NCI-H1092 (cell line): Measurements from ENCODE around the gene IMPACT.

ENCODE experiments used
- DNase-seq: peaks from one replicate; lab custom pipeline; 2025; lab: John Stamatoyannopoulos, UW

The IMPACT gene, protein sequence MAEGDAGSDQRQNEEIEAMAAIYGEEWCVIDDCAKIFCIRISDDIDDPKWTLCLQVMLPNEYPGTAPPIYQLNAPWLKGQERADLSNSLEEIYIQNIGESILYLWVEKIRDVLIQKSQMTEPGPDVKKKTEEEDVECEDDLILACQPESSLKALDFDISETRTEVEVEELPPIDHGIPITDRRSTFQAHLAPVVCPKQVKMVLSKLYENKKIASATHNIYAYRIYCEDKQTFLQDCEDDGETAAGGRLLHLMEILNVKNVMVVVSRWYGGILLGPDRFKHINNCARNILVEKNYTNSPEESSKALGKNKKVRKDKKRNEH

DNA sequence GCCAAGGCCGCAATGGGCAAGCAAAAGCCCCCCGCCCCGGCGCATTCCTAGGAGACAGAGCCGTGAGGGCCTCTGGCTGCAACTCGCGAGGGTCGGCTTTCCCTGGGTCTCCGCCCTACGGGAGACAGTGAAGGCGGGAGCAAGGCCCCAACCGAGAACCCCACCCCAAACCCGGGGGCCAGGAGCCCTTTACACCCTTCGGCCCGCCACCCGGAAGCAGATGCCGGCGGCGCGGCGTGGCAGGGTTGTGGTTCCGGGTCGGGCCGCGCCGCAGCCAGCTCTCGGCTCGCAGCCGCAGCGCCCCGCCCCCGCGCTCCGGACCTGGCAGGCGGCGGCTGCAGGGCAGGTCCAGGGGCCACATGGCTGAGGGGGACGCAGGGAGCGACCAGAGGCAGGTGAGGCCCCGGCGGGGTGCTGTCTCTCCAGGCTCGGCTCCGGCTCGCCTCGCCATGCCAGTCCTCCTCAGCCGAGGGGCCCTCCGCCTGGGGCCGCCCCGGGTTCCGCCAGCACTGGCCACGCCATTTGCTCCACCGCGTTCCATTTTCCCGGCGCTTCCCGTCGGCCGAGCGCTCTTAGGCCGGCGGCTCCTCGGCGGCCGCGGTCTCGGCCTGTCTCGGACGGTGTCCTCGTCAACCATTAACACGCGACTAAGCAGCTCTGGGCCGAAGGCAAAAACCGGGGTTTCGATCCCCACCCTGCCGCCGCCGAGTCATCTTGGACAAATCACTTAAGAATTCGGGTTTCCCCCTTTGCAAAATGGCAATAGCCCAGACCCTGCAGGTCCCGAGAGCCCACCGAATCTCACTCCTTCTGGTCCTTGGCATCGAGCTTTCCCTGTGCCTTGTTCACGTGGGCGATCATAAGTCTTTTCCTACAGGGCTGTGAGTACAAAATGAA, at the start of gene IMPACT:
Gene IMPACT, plus strand, starts transcription at position 273 of the 897 bp plus-strand sequence. Its CDS starts 87 bp downstream, at position 360.
- DNase-seq, result peak; percentile 80

DNA sequence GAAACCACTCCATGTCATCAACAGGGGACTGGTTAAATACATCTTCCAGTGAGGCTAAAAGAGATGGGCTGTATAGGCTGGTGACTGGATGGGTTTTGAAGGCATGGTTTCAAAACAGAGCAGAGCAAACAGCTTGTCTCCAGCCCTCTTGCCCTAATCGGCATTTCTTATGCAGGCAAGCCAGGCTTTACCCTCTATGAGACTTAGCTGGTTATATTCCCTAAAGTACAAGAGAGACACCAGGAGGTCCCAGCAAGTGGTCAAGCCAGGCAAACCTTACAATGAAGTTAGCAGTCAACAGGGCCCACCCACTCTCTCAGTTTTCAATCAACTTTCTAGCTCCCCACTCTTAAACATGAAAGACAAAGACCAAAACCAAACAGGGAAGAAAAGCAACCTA, 47.9 kb upstream of the IMPACT start:
- DNase-seq, result no peak

DNA sequence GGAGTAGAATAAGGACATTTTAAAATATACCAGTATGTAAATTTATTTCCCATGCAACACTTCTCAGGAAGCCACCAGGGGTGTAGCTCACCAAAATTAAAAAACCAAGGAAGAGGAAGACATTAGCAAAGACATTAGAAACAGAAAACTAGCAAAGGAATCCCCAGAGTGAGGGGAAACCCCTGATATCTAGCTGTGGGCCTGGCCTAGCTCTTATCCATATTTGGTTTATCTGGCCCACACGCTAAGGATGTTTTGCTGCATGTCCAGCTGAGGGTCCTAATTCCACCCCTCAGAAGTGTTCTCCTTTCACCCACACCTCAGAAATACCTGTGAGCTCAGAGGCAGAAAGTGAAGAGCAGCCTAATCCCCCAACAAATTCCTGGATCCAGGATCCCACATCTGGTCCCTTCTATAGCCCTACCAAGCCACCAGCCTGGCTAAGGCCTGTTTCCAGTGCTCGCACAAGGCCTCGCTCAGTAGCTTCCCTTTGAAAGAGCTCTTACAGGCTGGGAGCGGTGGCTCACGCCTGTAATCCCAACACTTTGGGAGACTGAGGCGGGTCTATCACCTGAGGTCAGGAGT, 46.2 kb upstream of the IMPACT start:
- no peak for DNase-seq

DNA sequence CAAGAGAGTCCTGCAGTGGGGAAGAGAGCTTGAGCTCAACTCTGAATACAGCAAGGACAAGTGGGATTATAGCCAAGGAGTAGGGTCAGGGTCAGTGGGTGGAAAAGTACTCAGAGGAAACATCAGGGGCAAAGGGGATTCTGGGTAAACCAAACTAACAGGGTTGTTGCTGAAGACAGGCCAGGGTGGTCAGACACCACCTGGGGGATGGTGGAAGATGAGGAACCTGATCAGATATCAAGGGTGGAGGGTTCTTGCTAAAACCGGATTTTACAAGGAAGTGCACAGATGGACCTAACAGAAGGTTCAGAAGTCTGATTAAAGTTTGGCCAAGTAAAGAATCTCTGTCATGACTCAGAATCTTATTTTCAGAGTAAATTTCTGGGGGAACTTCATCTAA, 45.3 kb upstream of the IMPACT start:
- no peak for DNase-seq

DNA sequence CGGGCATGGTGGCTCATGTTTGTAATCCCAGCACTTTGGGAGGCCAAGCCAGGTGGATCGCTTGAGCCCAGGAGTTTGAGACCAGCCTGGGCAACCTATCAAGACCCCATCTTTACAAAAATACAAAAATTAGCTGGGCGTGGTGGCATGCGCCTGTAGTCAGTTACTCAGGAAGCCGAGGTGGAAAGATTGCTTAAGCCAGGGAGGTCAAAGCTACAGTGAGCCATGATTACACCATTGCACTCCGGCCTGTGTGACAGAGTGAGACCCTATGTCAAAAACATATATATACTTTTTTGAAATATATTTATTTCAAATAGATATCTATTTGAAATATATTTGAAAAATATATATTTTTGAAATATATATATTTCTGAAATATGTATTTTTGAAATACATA, 39.8 kb upstream of the IMPACT start:
- DNase-seq, result no peak

DNA sequence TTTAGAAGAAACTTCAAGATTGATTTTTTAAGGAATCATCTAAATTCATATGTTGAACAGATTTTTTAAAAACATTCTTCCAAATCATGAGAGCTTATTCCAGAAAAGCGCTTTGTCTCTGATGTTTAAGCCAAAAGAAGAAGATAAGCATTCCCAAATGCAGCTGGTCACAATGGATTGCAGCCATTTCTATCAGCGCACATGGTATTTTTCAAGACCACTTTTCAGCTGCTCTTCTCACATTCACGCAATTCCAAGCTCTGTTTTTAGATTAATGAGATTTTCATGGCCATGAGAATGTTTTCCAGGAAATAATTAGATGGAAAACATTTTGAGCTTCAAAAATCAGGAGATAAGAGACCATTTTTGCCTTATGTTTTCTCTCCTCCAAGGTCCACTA, 37.5 kb upstream of the IMPACT start:
- DNase-seq, result no peak

DNA sequence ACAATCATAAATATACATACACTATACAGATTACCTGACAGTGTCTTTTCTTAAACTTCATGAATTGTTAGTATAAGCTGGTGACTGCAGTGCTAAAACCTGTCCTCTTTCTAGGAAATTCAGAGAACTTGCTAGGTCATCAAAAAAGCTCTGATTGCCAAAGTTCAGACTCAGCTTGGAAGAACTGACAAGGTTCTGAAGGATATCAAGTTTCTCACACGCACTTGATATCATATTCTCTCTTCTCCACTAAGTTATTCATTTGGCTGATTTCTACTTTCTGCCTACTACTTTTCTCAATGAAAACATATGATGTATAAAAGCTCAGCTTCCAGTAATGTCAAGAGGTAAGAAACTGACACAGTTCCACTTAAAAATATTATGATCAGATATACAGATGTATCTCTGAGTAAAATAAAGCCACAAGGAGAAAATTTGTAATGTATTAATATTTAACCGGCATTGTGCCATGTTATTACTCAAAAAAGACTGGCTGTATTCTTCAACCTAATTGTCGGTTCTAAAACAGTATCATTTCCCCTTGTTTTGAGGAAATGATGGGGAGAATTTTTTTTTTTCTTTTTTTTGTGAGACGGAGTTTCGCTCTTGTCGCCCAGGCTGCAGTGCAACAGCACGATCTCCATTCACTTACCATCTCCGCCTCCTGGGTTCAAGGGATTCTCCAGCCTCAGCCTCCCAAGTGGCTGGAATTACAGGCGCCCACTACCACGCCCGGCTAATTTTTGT, 31.2 kb upstream of the IMPACT start:
- DNase-seq, result no peak

DNA sequence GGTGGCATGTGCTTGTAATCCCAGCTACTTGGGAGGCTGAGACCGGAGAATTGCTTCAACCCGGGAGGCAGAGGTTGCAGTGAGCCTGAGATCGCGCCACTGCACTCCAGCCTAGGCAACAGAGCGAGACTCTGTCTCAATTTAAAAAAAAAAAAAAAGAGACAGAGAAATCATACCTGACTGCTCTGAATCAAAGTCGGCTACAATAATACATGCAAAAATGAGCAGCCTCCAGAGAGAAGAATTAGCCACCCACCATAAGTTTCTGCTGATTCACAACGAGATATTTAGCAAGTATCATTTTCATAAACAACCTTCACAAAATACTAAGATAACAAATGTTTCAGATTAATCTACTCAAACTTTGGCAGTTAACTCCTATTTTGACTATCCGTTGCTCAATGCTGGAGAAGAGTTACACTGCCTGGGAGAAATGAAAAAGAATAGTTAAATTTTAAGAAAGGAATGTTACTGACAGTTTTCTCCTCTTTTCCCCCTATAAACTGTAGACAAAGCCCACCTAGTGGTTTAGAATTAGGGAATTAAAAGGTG, 30.3 kb upstream of the IMPACT start:
- DNase-seq, result no peak

DNA sequence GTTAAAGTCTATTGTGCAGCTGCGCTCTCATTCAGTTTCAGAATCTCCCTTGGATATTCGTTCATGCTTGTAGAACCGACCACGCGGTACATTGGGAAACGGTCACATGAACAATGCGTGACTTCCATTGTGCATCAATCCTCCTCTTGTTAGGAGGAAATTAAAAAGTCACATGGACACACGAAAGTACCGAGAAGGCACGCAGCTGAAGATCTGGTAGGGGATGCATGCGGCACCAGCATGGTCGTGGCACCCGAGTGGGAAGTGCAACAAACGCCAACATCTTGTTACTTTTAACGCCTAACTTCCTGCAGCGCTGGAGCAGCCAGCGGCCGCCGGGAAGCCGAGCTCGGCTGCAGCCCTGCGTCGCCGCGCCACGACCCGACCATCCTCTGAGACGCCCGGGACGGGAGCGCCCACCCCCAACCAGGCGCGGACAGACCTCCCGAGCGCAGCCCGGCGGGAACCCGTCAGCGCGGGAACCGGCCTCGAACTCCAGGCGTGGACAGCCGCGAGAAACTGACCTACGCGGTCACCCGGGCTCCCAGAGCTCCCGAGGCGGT, 29.3 kb upstream of the IMPACT start:
- DNase-seq, result peak; percentile 73

DNA sequence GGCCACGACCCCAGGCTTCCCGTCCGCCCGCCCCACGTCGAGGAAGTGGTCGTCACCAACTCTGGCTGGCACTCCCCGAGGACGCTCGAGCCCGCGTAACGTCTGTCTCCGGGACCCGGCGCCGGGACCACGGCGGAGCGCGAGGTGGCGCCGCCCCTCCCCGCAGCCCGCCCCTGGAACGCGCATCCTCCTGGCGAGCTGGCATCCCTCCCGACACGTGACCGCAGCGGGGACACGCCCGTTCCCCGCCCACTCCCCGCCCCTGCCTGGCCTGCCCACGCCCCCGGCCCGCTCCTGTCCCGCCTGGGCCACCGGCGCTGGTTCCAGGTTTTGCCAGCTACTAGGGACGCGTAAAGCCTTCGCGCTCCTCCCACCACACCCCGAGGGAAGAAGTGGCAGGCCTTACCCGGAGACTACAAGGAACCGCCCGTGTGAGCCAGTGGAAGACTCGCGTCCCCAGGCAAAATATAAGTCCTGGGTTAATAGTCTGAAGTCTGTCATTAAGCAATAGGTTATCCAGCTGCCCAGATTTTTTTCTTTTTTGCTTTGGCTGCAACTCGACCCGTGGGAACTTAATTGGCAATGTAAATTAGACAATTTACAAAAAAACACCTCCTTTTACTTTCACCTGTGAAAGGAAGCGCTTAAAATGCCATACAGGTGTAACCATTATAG, 28.6 kb upstream of the IMPACT start, which contains the start of gene OSBPL1A:
Gene OSBPL1A, minus strand, starts transcription at position 131 of the 675 bp plus-strand sequence. CDS start 20,291 bp downstream, outside the sequence.
- peak; percentile 90 for DNase-seq

DNA sequence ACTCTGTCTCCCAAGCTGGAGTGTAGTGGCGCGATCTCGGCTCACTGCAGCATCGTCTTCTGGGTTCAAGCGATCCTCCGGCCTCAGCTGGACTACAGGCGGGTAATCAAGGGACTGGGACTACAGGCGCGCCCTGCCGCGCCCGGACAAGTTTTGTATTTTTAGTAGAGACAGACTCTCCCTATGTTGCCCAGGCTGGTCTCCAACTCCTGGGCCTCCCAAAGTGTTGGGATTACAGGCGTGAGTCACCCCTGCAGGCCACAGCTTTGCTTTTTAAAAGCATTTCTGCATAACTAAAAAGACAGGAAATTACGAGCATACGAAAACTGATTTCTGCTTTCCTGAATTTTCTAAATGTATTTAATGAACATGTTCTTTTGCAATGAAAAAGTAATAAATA, 27.9 kb upstream of the IMPACT start:
- no peak for DNase-seq

DNA sequence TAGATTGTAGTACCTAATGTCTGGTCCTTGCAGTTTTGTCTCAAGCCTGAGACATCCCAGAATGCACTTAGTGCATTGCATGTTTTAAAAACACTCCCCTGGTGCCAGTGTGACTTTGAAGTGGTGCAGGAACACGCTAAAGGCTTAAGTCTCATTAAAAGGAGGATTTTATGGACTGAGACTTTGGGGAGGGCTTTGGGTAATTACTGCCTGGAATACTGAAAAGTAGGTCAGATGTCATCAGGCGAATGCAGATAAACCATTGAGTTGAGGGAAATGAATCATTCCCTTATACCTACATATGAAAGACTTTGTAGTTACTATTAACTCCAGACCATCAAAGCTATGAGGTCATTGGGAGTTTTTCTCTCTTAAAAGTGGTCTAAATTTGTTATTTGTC, 25.9 kb upstream of the IMPACT start:
- DNase-seq, result no peak

DNA sequence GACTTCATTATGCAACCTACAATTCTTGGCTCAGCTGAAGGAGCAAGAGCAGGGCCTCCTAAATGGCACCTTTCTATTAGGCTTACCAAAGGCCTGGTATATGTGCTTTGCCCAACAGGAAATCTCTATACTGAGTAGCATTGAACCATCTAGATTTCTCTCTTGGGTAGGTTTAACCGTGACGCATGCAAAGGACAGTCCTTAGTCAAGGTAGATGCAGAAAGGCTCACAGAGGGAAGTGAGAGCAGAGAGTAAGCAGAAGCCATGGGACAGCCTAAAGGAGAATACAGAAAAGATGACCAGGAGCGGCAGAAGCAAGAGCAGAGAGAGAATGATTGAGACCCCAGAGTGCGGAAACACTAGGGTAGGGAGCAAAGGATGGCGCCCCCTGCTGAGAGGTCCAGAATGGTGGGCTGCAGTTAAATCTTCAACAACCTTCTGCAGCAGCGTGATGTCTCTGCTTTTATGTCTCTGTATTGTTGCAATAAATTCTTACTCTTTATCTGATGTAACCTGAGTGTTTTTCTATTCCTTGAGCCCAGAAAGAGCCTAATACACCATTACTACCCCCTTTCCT, 24.2 kb upstream of the IMPACT start:
- DNase-seq, result no peak

DNA sequence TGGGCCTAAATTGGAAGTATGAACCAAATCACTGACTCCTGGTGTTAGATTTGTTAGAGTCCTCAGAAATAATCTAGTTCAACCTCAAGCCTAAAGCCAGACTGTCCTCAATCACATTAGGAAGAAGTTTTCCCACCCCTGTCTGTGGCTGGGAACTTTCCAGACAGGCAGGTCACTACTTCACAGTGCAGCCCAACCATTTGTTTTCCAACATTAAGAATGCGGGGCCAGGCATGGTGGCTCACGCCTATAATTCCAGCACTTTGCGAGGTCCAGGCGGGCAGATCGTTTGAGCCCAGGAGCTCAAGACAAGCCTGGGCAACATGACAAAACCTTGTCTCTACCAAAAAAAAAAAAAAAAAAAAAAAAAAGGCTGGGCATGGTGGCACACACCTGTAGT, 23.4 kb upstream of the IMPACT start:
- no peak for DNase-seq

DNA sequence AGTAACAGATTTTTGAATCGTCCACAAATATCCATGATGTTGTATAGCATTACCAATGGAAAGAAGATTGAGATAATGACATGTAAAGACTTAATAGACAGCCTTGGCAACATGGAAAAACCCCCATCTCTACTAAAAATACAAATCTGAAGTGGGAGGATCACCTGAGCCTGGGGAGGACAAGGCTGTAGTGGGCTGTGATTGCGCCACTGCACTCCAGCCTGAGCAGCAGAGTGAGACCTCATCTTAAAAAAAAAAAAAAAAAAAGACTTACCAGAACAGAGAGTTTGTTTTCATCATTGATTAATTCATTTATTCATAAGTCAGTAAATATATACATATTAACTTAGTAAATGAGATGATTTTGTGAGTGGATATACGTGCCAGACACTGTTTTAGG, 21.9 kb upstream of the IMPACT start:
- no peak for DNase-seq

DNA sequence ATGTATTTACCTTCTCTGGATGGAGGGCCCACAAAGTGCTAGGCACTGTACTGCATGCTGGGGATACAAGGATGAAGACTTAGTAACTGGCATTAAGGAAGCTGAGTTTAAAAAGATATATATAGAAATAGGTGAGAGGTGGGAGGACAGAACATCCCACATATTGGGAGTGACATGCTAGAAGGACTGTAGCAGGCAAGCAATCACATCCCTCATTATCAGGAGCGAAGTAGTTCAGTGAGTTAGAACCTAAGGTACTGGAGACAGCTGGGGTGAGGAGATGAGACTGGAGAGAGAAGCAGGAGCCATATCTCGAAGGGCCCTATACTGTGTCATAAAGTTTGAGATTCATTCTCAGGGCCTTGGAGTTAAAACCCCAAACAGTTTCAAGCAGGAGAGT, 18.0 kb upstream of the IMPACT start:
- no peak for DNase-seq

DNA sequence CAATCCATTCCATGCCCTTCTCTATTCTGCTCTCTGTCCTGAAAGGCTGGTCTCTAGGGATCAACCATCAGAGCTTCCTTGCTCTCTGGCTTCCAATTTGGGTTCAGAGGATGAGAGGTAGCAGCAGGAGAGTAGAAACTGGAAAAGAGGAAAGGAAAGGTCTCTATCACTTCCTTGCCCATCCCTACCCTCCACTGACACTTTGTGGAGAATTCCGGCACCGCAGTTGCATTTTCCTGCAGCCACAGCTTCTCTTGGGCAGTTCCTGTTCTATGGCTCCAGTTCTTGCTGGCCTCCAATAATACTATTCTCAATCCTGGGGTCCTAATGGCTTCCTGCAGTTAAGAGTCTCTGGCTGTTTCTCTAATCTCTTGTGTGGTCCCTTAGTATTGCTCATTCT, 13.3 kb upstream of the IMPACT start:
- DNase-seq, result no peak

DNA sequence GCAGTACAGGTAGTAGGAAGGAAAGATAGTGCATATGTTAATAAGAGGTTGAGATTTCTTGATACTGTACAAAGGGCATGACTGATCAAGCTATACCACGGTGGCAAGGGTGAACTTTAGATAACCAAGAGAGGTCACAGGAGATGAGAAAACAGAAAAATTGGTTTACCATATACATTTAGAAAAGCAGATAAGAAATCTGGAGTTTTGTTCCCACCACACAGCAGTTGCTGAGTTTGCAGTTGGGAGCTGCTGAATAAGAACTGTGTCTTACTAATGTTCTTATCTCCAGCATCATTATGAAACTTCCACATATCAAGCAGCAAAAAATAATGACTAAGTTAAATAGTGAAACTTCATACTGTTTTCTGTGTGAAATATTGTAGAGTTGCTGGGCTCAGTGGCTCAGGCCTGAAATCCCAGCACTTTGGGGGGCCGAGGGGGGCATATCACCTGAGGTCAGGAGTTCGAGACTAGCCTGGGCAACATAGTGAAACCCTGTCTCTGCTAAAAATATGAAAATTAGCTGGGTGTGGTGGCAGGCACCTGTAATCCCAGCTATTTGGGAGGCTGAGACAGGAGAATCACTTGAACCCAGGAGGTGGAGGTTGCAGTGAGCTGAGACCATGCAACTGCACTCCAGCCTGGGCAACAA, 12.0 kb upstream of the IMPACT start:
- DNase-seq, result no peak

DNA sequence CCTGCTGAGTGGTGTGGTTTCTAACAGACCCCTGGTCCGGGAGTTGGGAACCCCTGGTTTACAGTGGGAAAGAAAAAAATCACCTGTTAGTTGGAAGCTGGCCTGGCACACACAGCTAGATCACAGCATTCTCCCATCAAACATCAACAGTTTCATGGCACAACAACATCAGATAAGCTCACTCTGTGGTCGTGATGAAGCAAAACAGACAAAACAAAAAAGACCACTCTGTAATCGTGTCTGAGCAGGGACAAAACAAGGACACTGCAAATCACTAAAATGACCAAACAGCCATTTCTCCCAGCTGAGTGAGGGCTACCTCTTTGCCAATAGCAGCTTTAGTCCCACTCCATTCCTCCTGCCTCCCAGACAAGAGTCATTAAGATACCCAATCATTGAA, 9.0 kb upstream of the IMPACT start:
- DNase-seq, result no peak

DNA sequence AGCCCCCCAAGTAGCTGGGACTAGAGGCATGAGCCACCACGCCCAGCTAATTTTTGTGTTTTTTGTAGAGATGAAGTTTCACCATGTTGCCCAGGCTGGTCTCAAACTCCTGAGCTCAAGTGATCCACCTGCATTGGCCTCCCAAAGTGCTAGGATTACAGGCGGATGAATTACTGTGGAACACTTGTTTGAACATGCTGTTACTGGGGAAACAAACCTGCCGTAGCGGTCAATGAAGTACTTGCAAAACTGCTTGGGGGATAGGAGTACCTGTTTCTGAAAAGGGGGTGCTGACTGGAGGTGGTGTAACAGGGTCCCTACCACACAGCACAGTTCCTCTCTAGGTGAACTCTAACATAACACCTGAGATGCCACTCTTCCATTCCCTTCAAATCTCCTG, 5.9 kb upstream of the IMPACT start:
- DNase-seq, result no peak
